Measurements from ENCODE around the gene SDHC.
"Not testable (repeated sequence)": the region's sequence is repeated elsewhere in the genome, so short reads cannot be mapped to it uniquely, and the experiment has no call there.

DNA sequence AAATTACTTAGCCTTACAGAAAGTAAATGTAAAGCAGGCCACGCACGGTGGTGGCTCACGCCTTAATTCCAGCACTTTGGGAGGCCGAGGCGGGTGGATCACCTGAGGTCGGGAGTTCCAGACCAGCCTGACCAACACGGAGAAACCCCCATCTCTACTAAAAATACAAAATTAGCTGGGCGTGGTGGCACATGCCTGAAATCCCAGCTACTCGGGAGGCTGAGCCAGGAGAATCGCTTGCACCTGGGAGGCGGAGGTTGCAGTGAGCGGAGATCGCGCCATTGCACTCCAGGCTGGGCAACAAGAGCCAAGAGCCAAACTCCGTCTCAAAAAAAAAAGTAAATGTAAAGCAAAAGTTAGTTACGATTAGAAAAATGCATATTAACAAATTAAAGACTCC lies 75.0 kb downstream of the SDHC start:
- not testable (repeated sequence) for TF ChIP-seq EZH2phosphoT487 (IDR thresholded peaks at IDR 0.05; ENCODE audit: insufficient read depth, low read depth); EZH2 (IDR thresholded peaks at IDR 0.05; ENCODE audit: insufficient read depth, poor library complexity, severe bottlenecking)

Data from GM23248 (cell line).